Mesenteric fat pad (tissue), 1 donor: ENCODE measurements around the gene SCT. TPM values are rescaled to one million over a fixed set of nuclear protein-coding genes. Genes with fewer than 3 reads are reported as not detected.

Source experiments
- DNase-seq: peaks from one replicate; pipeline ENCODE4 v3.0.0-alpha.2; 2020; ENCODE audit warnings: low spot score
- total RNA-seq: library from RNA; stranded (reverse); fragmentation: NEBNext Ultra II Directional; extraction: Animal tissue kit (Norgen Biotek cat#: 25700); gene quantifications from one replicate; pipeline ENCODE4 v1.2.1, GENCODE V29; 2021
- donor health status: DM: yes; HTN: yes; CAD: no.

The SCT gene
- total RNA-seq, 1 donor from 2014 or later, result not detected

- no peak for DNase-seq
Measured at GRCh38 chr11:587978-588380, 39.0 kb downstream of the SCT start.

DNA sequence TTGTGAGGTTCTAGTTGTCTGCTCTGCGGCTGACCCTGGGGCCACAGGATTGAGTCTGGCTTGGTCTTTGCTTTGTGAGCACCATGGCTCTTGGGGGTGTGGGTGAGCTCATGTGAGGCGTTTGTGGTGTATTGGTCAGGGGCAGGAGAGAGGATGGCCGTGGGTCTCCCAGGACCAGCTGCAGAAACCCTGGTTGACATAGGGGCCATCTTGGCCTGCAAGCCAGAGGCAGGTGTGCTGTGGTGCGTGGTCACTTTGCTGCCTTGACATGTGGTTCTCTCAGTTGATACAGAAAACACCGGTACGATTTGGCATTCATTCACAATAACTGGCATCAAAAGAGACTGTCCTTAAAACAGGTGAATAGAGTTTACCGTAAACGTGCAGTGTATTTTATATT, 39.4 kb downstream of the SCT start:
- DNase-seq, result no peak

- DNase-seq, result no peak
Measured at GRCh38 chr11:586376-587316, 40.3 kb downstream of the SCT start.

DNA sequence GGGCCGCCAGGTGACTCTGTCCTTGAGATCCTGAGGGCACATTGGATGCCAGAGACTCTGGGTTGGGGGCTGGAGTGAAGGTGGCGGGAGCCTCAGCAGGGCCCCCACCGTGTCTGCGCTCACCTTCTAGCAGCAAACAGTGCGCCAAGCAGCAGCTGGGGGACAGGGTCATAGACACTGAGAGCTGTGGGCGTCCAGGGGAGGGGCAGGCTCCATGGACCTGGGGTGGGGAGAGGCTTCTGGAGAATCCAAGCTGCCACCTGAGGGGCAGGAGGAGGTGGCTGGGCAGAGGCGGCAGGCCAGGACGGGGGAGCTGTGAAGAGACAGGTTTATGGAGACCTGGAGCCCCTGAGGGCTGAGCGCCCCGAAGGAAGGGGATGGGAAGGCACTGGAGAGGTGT, 42.7 kb downstream of the SCT start:
- DNase-seq, result no peak

GRCh38 chr11:581752-582151, 45.2 kb downstream of the SCT start:
- DNase-seq, result no peak

DNA sequence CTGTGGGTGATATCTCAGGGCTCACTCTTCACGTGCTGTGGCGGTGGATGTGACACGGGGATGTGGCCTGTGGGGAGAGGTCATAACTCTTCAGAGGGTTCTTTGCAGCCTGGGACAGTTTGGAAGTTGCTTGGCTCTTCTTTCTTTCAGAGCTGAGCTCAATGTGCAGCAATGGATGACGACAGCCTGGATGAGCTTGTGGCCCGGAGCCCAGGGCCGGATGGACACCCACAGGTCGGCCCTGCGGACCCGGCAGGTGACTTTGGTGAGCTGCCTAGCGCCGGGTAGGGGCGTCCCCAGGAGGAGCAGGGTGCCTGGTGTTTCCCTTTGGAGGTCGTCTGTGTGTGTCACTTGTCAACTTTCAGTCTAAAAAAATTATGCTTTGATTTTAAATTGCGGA, 45.6 kb downstream of the SCT start:
- no peak for DNase-seq

- no peak for DNase-seq
Measured at GRCh38 chr11:579830-580601, 47.0 kb downstream of the SCT start.

DNA sequence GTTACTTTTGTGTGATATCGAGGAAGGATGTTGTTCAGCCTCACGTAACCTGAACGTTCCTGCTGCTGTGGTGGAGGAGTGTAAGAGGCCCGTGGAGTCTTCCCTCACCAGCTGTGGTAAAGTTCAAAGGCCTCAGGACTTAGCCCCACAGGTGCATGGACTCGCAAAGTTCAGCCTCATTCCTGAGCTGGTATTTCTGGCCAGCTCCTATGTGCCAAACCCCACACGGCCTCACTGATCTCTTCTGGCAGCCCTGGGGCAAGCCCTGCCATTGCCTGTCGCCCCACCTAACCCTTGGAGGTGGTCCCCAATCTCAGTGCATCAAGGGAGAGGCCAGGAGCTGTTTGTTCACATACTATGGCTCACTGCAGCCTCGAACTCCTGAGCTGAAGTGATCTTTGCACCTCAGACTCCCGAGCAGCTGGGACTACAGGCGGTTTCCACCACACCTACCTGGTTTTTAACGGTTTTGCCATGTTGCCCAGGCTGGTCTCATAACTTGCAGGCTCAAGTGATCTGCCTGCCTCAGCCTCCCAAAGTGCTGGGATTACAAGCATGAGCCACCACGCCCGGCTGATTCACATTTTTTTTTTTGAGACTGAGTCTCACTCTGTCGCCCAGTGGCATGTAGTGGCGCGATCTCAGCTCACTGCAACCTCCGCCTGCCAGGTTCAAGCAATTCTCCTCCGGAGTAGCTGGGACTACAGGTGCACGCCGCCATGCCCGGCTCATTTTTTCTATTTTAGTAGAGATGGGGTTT, 48.5 kb downstream of the SCT start:
- no peak for DNase-seq

DNA sequence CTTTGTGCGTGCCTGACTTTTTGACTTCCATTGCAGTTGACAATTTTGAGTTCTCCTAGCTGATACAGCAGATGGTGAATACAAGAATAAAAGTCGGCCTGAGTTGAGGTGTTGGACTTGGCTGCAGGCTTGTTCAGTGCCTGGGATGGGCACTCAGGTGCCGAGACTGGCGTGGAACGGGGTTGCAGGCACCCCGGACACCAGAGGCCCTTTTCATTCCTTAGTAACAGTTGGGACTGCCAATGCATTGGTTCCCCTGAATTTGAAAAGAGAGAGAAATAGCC, 49.4 kb downstream of the SCT start:
- DNase-seq, result no peak

DNA sequence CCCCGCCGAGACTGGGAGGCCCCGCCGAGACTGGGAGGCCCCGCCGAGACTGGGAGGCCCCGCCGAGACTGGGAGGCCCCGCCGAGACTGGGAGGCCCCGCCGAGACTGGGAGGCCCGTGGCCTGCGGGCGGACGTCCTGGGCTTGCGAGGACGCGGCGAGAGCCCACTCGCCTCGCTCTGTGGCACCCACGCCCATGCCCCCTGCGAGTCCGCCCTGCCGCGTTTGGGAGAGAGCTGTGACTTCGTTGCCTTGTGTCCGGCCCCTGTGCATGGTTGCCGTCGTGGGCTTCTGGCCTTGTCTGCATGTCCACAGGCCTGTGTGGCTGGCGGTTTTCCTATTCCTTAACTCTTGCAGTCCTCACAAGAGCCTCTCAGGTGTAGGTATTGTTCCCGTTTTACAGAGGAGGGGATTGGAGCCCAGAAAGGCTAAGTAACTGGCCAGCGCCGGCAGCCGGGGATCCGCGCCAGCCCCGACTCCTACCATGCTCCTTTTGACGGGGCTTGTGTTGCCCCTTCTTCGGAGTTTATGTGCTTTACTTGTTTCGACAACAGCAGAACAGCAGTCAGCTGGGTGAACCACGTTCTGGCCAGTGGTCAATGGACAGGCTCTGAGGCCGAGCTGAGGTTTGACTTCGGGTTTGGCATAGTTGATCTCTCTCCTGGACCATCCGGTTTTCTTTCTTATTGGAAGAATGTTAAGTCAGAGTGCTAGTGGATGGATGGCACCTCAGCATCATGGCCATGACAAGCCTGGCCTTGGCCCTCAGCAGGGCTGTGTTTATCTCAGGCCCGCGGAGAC, 50.0 kb downstream of the SCT start:
- DNase-seq, result no peak

Other genes with a start within 250 kb of the SCT start
- gene PKP3, start 233.0 kb downstream of the SCT start, total RNA-seq, result 1.2 TPM
- gene SIGIRR, start 212.2 kb downstream of the SCT start, total RNA-seq, result 25.3 TPM
- 1.2 TPM for gene ANO9, start 185.2 kb downstream of the SCT start, total RNA-seq
- 26.9 TPM for gene PTDSS2, start 176.9 kb downstream of the SCT start, total RNA-seq
- gene RNH1, start 119.9 kb downstream of the SCT start, total RNA-seq, result 231 TPM
- gene HRAS, start 91.6 kb downstream of the SCT start, total RNA-seq, result 65.2 TPM
- gene LRRC56, start 89.7 kb downstream of the SCT start, total RNA-seq, result 0.71 TPM
- gene LMNTD2, start 66.4 kb downstream of the SCT start, total RNA-seq, result 0.87 TPM
- gene RASSF7, start 66.2 kb downstream of the SCT start, total RNA-seq, result 2.0 TPM
- 29.3 TPM for gene PHRF1, start 50.7 kb downstream of the SCT start, total RNA-seq
- 29.1 TPM for gene IRF7, start 11.2 kb downstream of the SCT start, total RNA-seq
- 1.1 TPM for gene CDHR5, start 2.2 kb downstream of the SCT start, total RNA-seq
- gene DRD4, start 10.1 kb upstream of the SCT start, total RNA-seq, result 0.71 TPM
- 25.9 TPM for gene DEAF1, start 68.0 kb upstream of the SCT start, total RNA-seq
- 14.6 TPM for gene TMEM80, start 68.6 kb upstream of the SCT start, total RNA-seq
- gene EPS8L2, start 79.0 kb upstream of the SCT start, total RNA-seq, result 12.1 TPM
- gene TALDO1, start 120.3 kb upstream of the SCT start, total RNA-seq, result 277 TPM
- gene GATD1, start 150.3 kb upstream of the SCT start, total RNA-seq, result 54.1 TPM
- not detected for gene CEND1, start 162.9 kb upstream of the SCT start, total RNA-seq
- 26.3 TPM for gene SLC25A22, start 171.1 kb upstream of the SCT start, total RNA-seq
- gene PIDD1, start 178.1 kb upstream of the SCT start, total RNA-seq, result 10.2 TPM
- gene RPLP2, start 182.8 kb upstream of the SCT start, total RNA-seq, result 2,673 TPM
- gene PNPLA2, start 191.7 kb upstream of the SCT start, total RNA-seq, result 1,877 TPM
- 6.8 TPM for gene CRACR2B, start 200.7 kb upstream of the SCT start, total RNA-seq
- gene CD151, start 205.8 kb upstream of the SCT start, total RNA-seq, result 776 TPM
- gene POLR2L, start 215.3 kb upstream of the SCT start, total RNA-seq, result 203 TPM
- gene TSPAN4, start 215.7 kb upstream of the SCT start, total RNA-seq, result 120 TPM